Fibroblast of villous mesenchyme (primary cell): ENCODE measurements around the gene PARD6B. TPM values are rescaled to one million over a fixed set of nuclear protein-coding genes. Genes with fewer than 3 reads are reported as not detected.

Source experiments
- DNase-seq: peaks from one replicate; pipeline ENCODE4 v3.0.0-alpha.2; 2010; ENCODE audit warnings: low read depth
- H3K4me3 ChIP-seq: 2 replicates; pipeline ENCODE4 v1.5.1; 2011; ENCODE audit warnings: low read depth, mild to moderate bottlenecking, low read length
- total RNA-seq: library from RNA; depleted of rRNA; stranded (reverse); fragments of >200 nt; gene quantifications from 2 replicates; pipeline ENCODE4 v1.2.3, GENCODE V29; 2012
- TF ChIP-seq, protein P1 (sequence below): IDR thresholded peaks from 2 replicates; pipeline ENCODE4 v1.5.1; 2012; ENCODE audit warnings: low read depth, mild to moderate bottlenecking, low read length; ENCODE audit not compliant: insufficient read depth

PARD6B gene
- total RNA-seq, 1 donor: 6.5 TPM

DNA sequence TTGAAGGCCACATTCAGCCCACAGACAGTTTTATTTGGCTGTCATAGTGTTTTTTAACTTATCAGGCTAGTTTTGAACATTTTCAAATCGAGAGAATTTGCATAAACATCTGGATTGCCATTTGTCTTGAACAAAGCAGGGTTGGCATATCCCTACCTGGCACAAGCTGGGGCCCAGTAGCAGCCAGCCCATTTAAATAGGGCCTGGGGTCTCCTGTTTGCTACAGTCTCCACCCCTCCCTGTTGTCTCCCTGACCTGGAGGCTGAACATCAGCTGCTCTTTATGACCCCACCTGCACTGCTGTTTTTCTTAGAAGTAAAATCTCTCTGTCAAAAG is 73.9 kb downstream of the PARD6B start:
- no peak overlapping the region for H3K4me3 ChIP-seq
- no peak for DNase-seq
- TF ChIP-seq, protein P1, sequence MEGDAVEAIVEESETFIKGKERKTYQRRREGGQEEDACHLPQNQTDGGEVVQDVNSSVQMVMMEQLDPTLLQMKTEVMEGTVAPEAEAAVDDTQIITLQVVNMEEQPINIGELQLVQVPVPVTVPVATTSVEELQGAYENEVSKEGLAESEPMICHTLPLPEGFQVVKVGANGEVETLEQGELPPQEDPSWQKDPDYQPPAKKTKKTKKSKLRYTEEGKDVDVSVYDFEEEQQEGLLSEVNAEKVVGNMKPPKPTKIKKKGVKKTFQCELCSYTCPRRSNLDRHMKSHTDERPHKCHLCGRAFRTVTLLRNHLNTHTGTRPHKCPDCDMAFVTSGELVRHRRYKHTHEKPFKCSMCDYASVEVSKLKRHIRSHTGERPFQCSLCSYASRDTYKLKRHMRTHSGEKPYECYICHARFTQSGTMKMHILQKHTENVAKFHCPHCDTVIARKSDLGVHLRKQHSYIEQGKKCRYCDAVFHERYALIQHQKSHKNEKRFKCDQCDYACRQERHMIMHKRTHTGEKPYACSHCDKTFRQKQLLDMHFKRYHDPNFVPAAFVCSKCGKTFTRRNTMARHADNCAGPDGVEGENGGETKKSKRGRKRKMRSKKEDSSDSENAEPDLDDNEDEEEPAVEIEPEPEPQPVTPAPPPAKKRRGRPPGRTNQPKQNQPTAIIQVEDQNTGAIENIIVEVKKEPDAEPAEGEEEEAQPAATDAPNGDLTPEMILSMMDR: no peak

DNA sequence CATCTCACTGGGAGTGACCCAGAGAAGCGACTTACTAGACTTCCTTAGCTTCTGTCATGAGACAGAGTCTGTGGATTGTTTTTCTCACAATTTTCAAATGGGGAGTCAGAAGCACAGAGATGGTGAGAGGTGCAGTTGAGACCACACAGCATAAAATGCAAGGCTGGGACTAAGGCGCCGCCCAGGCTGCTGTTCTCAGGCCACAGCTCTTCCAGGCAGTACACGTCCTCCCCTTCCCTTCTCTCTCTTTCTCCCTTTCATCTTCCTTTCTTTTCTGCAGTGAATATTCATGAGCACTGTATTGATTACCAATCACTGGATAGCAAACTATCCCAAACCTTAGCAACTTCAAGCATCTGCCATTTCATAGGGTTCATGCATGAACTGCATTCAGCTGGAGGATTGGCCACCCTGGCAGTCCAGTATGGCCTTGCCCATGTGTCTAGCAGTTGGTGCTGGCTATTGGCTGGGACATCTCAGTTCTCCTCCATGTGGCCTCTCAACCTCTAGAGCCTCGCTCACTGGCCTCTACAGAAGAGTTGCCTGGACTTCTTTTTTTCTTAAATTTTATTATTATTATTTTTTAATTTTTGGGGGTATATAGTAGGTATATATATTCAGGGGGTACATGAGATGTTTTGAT is 74.9 kb downstream of the PARD6B start:
- DNase-seq: no peak
- no peak overlapping the region for H3K4me3 ChIP-seq
- TF ChIP-seq, protein P1: no peak

Other genes with a start within 250 kb of the PARD6B start
- 27.1 and 45.3 TPM in 2 replicates for gene PTPN1, start 221.2 kb upstream of the PARD6B start, total RNA-seq
- 28.1 and 29.3 TPM in 2 replicates for gene RIPOR3, start 40.0 kb upstream of the PARD6B start, total RNA-seq
- gene BCAS4, start 63.5 kb downstream of the PARD6B start, total RNA-seq: 7.3 and 11.9 TPM in 2 replicates
- 26.7 and 26.8 TPM in 2 replicates for gene ADNP, start 199.9 kb downstream of the PARD6B start, total RNA-seq
- gene DPM1, start 227.0 kb downstream of the PARD6B start, total RNA-seq: 55.4 and 62.6 TPM in 2 replicates
- gene MOCS3, start 227.2 kb downstream of the PARD6B start, total RNA-seq: 9.0 and 10.4 TPM in 2 replicates